ENCODE data around the gene JDP2.

DNA sequence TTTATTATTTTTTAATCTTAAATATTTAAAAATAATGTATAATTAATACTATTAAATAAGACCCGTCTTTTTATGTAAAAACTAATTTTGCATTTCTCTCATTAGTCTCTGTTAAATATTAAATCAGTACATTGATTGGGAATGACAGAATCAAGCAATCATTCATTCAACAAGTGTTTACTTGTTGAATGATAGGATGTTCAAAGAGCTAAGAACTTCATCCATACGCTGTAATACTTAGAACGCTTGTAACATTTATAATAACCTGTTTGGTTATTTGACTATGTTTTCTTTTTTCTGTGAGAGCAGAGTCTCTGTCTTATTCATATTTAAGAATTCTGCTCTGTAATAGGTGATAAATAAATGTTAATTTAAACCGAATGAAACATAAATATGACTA is 91.6 kb downstream of the JDP2 start:
- TF ChIP-seq, protein P1, sequence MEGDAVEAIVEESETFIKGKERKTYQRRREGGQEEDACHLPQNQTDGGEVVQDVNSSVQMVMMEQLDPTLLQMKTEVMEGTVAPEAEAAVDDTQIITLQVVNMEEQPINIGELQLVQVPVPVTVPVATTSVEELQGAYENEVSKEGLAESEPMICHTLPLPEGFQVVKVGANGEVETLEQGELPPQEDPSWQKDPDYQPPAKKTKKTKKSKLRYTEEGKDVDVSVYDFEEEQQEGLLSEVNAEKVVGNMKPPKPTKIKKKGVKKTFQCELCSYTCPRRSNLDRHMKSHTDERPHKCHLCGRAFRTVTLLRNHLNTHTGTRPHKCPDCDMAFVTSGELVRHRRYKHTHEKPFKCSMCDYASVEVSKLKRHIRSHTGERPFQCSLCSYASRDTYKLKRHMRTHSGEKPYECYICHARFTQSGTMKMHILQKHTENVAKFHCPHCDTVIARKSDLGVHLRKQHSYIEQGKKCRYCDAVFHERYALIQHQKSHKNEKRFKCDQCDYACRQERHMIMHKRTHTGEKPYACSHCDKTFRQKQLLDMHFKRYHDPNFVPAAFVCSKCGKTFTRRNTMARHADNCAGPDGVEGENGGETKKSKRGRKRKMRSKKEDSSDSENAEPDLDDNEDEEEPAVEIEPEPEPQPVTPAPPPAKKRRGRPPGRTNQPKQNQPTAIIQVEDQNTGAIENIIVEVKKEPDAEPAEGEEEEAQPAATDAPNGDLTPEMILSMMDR (IDR thresholded peaks at IDR 0.05; ENCODE audit: low read length), result no peak
- no peak for TF ChIP-seq EZH2 (IDR thresholded peaks at IDR 0.05; ENCODE audit: borderline replicate concordance, low read length)

All from OCI-LY1 (cell line).